H1 (cell line): ENCODE measurements around the gene CSKMT. TPM values are rescaled to one million over a fixed set of nuclear protein-coding genes. Genes with fewer than 3 reads are reported as not detected.

Experiments used
- ASH2L ChIP-seq: fragments of 200-600, 300-600 bp; sonication (generic); IDR thresholded peaks from one replicate; pipeline ENCODE4 v1.7.1; 2017; ENCODE audit warnings: low read length
- BRCA1 ChIP-seq: IDR thresholded peaks from 2 replicates; pipeline ENCODE4 v1.6.1; 2012; ENCODE audit warnings: low read depth, low read length, improper control_type of control experiment
- CHD1 ChIP-seq: IDR thresholded peaks from 2 replicates; pipeline ENCODE4 v1.6.1; 2012; ENCODE audit warnings: low read depth, low read length, improper control_type of control experiment
- CREB1 ChIP-seq: IDR thresholded peaks from 2 replicates; pipeline ENCODE4 v1.6.1; 2012; ENCODE audit warnings: inconsistent platforms
- GABPA ChIP-seq: IDR thresholded peaks from 2 replicates; pipeline ENCODE4 v1.6.1; 2011; ENCODE audit warnings: mild to moderate bottlenecking, low read length, moderate library complexity, borderline replicate concordance; ENCODE audit not compliant: insufficient read depth
- GTF2F1 ChIP-seq: IDR thresholded peaks from 2 replicates; pipeline ENCODE4 v1.6.1; 2012; ENCODE audit warnings: low read depth, low read length, improper control_type of control experiment, borderline replicate concordance
- JUND ChIP-seq: IDR thresholded peaks from 2 replicates; pipeline ENCODE4 v1.6.1; 2011; ENCODE audit warnings: mild to moderate bottlenecking, improper control_type of control experiment, low read length
- KDM5A ChIP-seq: fragments of 200-600 bp; IDR thresholded peaks from 2 replicates; pipeline ENCODE4 v1.7.1; 2012; ENCODE audit warnings: mild to moderate bottlenecking, low read length, inconsistent platforms, mixed read lengths
- MAFK ChIP-seq: IDR thresholded peaks from 2 replicates; pipeline ENCODE4 v1.6.1; 2012; ENCODE audit warnings: low read depth, mild to moderate bottlenecking, improper control_type of control experiment, low read length
- PHF8 ChIP-seq: fragments of 200-600 bp; sonication (generic); conservative IDR thresholded peaks from 2 replicates; pipeline ENCODE4 v1.7.1; 2012; ENCODE audit warnings: low read depth, mild to moderate bottlenecking, inconsistent platforms, low read length, moderate library complexity
- POLR2A ChIP-seq, 2 experiments: IDR thresholded peaks; 1 replicate in 1 of 2; 2 replicates in 1 of 2; pipeline ENCODE4 v1.6.1; 2011; ENCODE audit warnings: low read depth in 2 of 2, low read length in 2 of 2, mild to moderate bottlenecking in 2 of 2; ENCODE audit errors: control extremely low read depth in 1 of 2
- RAD21 ChIP-seq, 2 experiments: IDR thresholded peaks in 1 of 2; conservative IDR thresholded peaks in 1 of 2; 2 replicates each; pipeline ENCODE4 v1.6.1; 2011; ENCODE audit warnings: low read depth in 2 of 2, low read length in 2 of 2, improper control_type of control experiment in 1 of 2, inconsistent platforms in 1 of 2, mild to moderate bottlenecking in 1 of 2, moderate library complexity in 1 of 2
- RBBP5 ChIP-seq: IDR thresholded peaks from 2 replicates; pipeline ENCODE4 v1.7.1; 2012; ENCODE audit warnings: low read depth, mild to moderate bottlenecking, inconsistent platforms, low read length, moderate library complexity, borderline replicate concordance
- SAP30 ChIP-seq: fragments of 300-600 bp; sonication (generic); IDR thresholded peaks from 2 replicates; pipeline ENCODE4 v1.7.1; 2012; ENCODE audit warnings: low read length, moderate library complexity, mild to moderate bottlenecking, inconsistent platforms; ENCODE audit not compliant: insufficient read depth, insufficient replicate concordance
- SIN3A ChIP-seq, 2 experiments: IDR thresholded peaks in 1 of 2; conservative IDR thresholded peaks in 1 of 2; 2 replicates each; pipeline ENCODE4 v1.6.1; 2011 to 2012; ENCODE audit warnings: low read length in 2 of 2, improper control_type of control experiment in 1 of 2, low read depth in 1 of 2, mild to moderate bottlenecking in 1 of 2
- SIRT6 ChIP-seq: IDR thresholded peaks from one replicate; pipeline ENCODE4 v1.7.1; 2012; ENCODE audit warnings: low read length, inconsistent platforms
- SIX5 ChIP-seq: IDR thresholded peaks from 2 replicates; pipeline ENCODE4 v1.6.1; 2011; ENCODE audit warnings: mild to moderate bottlenecking, low read depth, low read length
- SP2 ChIP-seq: IDR thresholded peaks from 2 replicates; pipeline ENCODE4 v1.6.1; 2012; ENCODE audit warnings: mild to moderate bottlenecking, low read length, inconsistent platforms
- SRF ChIP-seq: IDR thresholded peaks from 2 replicates; pipeline ENCODE4 v1.6.1; 2011; ENCODE audit warnings: mild to moderate bottlenecking, low read depth, low read length, moderate library complexity
- TAF1 ChIP-seq: IDR thresholded peaks from 2 replicates; pipeline ENCODE4 v1.6.1; 2011; ENCODE audit warnings: mild to moderate bottlenecking, low read depth, low read length
- TAF7 ChIP-seq: optimal IDR thresholded peaks from 2 replicates; pipeline ENCODE3; 2011; ENCODE audit warnings: low read depth, mild to moderate bottlenecking, inconsistent platforms, low read length, moderate library complexity, borderline replicate concordance
- TEAD4 ChIP-seq: IDR thresholded peaks from 2 replicates; pipeline ENCODE4 v1.6.1; 2012; ENCODE audit warnings: low read depth, low read length, inconsistent platforms, mixed read lengths
- YY1 ChIP-seq: IDR thresholded peaks from 2 replicates; pipeline ENCODE4 v1.6.1; 2011; ENCODE audit warnings: low read depth, mild to moderate bottlenecking, low read length
- polyA plus RNA-seq, 7 experiments: library from polyadenylated mRNA; depleted of rRNA in 3 of 7; stranded (reverse) in 5 of 7; unstranded in 2 of 7; fragments of >200 nt in 5 of 7; fragments of 200-250 nt in 2 of 7; gene quantifications; 1 replicate in 5 of 7; 2 replicates in 1 of 7; 4 replicates in 1 of 7; pipeline versions ENCODE4 v1.2.1 to v1.2.3, GENCODE V29; 2011 to 2013; ENCODE audit warnings: missing spikeins in 2 of 7, mixed read lengths in 2 of 7
- total RNA-seq: library from RNA; stranded (reverse); fragmentation: NEBNext Ultra II Directional; extraction: Animal tissue kit (Norgen Biotek cat#: 25700); gene quantifications from 2 replicates; pipeline ENCODE4 v1.2.1, GENCODE V29; 2021
- TF ChIP-seq, protein P1 (sequence below): IDR thresholded peaks from 2 replicates; pipeline ENCODE4 v1.6.1; 2011; ENCODE audit warnings: low read depth, mild to moderate bottlenecking, low read length; ENCODE audit not compliant: insufficient read depth

CSKMT gene
- total and polyA plus RNA-seq, 2 of the 8 experiments (the other 6 are each of a cell fraction or from before 2014, with no cell fraction given), result 12.0 to 66.1 TPM

DNA sequence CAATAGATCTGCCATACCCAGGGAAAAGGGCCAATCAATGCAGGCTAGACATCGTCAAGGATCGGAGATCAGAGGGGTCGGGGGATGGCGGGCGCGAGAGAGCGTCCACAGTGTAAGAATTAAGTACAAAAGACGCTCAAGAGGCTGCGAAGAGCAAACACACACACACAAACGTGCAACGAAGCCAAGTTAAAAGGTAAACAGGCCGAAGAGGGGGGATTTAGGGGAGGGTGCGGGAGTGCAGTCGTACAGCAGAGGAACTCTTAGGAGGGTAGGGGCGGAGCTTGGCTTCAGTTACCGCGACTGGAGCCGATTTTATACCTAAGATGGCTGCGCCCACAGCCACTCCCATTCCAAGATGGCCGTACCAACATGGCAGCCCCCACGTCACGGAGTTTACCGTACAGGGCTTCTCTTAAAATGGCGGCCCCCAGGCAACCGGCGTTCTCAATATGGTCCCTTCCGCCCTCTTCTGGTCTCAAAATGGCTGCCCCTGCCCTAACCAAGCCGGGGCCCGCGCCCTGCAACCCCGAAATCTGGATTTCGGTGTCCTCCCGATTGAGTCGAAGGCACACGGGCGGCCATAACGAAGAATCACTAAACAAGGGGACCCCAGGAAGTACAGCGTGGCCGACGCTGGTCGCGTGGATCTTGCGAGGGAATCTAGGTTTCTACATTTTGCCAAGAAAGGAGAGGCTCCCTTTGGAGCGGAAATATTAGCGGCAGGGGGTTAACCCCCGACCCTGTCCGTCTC, 44.3 kb downstream of the CSKMT start (continued):
- TF ChIP-seq RAD21 (IDR thresholded peaks at IDR 0.05 in 1 of 2, conservative IDR thresholded peaks at IDR 0.05 in 1 of 2; ENCODE audit: low read depth in 2 of 2, low read length in 2 of 2) (peak in 1 of 2 experiments; percentile 1; a peak in 1 of 4 replicates), SIN3A (conservative IDR thresholded peaks at IDR 0.05 in 1 of 2, IDR thresholded peaks at IDR 0.05 in 1 of 2; ENCODE audit: low read depth in 1 of 2, low read length in 2 of 2) (peak in 1 of 2 experiments; percentile 80; a peak in 2 of 4 replicates), POLR2A (IDR thresholded peaks at IDR 0.05; ENCODE audit: control extremely low read depth in 1 of 2, low read depth in 2 of 2, low read length in 2 of 2) (peak; percentile 88 to 98), TAF1 (peak; percentile 95), TEAD4 (peak; percentile 87), SAP30 (peak; percentile 96), GTF2F1 (peak; percentile 40; the same call in 1 of the 2 replicates), CHD1 (peak; percentile 65), TAF7 (peak; percentile 87), CREB1 (peak; percentile 79), JUND (0 out of 2 replicates have a peak, but pooled peaks have one; percentile 3), YY1 (peak; percentile 100), SIRT6 (no peak), ASH2L (peak; percentile 78), BRCA1 (no peak), SP2 (no peak), KDM5A (peak; percentile 44; the same call in 1 of the 2 replicates), PHF8 (peak; percentile 58), SRF (peak; percentile 48; the same call in 1 of the 2 replicates), GABPA (peak; percentile 51; the same call in 1 of the 2 replicates), RBBP5 (0 out of 2 replicates have a peak, but pooled peaks have one; percentile 63), MAFK (no peak), SIX5 (peak; percentile 77)
- TF ChIP-seq, protein P1, sequence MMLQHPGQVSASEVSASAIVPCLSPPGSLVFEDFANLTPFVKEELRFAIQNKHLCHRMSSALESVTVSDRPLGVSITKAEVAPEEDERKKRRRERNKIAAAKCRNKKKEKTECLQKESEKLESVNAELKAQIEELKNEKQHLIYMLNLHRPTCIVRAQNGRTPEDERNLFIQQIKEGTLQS, result peak; percentile 75
